B cell (primary cell): Measurements from ENCODE around the gene PLEKHN1.

ENCODE experiments used
- CTCF ChIP-seq: fragments of 200-600 bp; IDR thresholded peaks from one replicate; pipeline ENCODE4 v1.8.0; 2022; ENCODE audit warnings: antibody characterized with exemption, mild to moderate bottlenecking
- EZH2 ChIP-seq: IDR thresholded peaks from 2 replicates; pipeline ENCODE4 v1.6.1; 2012; ENCODE audit warnings: borderline replicate concordance, low read depth, mild to moderate bottlenecking, moderate library complexity, low read length; ENCODE audit not compliant: insufficient read depth, poor library complexity, severe bottlenecking

GRCh38 chr1:972726-973458, 6.6 kb downstream of the PLEKHN1 start:
- TF ChIP-seq EZH2 (no peak), CTCF (no peak)
